ENCODE results near the gene IDH3A.

The IDH3A gene

DNA sequence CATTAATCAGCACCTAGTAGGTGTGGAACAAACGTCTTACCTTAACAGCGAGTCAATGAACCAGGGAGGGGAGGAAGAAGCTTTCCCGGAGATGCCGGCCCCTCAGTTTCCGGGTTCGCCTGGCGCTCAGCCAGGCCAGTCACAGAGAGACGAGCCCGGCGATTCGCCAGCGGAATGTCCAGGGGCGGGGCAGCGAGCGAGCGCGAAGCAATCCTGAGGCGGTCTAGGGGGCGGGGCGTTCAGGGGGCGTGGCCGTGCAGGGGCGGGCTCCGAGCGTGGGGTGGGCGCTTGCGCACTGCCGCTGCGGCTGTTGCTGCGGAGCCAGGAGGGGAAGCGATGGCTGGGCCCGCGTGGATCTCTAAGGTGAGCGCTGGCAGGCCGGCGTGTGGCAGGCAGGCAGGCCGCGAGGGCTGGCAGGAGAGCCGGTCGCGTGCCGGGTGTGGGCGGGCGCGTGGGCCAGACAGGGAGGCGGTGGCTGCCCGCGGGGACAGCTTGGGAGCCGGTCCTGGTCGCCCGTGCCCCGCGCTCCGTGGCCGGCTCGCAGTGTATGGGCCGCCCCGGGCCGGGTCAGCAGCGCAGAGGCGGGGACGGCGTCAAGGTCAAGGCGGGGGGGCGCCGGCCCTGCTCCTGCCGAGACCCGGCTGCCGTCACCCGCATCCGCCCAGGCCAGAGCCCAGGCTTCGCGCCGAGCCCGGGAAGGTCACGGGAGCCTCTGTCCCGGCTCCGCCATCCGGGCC, at the start of gene IDH3A:
Gene IDH3A, plus strand, starts transcription at position 295 of the 737 bp plus-strand sequence. Its CDS starts 42 bp downstream, at position 337.
- peak; percentile 95 to 99 (median 98) for DNase-seq

DNA sequence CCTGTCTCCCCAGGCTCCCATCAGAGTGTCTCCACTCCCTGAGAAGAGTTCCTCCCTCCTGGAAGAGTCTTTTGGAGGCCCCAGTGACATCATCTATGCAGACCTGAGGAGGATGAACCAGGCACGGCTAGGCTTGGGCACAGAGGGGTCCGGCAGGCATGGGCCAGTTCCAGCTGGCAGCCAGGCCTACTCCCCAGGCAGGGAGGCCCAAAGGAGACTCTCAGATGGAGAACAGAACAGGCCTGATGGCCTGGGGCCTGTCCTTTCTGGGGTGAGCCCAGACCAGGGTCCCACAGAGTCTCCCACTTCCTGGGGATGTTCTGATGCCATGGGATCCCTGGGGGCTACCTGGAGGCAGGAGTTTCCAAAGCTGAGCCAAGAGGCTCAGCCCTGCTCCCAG, 48.3 kb upstream of the IDH3A start:
- DNase-seq, result no peak

- no peak for DNase-seq
These were observed 47.6 kb upstream of the IDH3A start for GRCh38 chr15:78101423-78102105.

GRCh38 chr15:78102211-78102610, 47.0 kb upstream of the IDH3A start:
- DNase-seq, result no peak

DNA sequence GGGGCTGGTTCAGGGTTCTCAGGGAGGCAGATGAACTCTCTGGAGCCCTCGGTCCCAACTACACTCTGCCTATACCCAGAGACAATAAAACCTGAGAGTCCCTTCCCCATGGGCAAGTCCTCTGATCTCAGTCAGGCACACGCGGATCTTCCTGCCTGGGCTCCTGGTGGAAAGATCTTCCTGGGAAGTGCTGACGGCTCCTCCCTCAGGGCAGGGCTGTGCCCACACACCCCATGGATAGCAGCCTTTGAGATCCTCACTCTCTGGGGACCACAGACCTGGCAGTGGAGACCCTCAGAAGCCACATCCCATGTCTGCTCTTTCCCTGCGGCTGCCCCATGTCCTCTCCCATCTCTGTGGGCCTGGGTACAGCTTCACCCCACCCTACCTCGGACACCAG, 46.4 kb upstream of the IDH3A start:
- DNase-seq, result no peak

DNA sequence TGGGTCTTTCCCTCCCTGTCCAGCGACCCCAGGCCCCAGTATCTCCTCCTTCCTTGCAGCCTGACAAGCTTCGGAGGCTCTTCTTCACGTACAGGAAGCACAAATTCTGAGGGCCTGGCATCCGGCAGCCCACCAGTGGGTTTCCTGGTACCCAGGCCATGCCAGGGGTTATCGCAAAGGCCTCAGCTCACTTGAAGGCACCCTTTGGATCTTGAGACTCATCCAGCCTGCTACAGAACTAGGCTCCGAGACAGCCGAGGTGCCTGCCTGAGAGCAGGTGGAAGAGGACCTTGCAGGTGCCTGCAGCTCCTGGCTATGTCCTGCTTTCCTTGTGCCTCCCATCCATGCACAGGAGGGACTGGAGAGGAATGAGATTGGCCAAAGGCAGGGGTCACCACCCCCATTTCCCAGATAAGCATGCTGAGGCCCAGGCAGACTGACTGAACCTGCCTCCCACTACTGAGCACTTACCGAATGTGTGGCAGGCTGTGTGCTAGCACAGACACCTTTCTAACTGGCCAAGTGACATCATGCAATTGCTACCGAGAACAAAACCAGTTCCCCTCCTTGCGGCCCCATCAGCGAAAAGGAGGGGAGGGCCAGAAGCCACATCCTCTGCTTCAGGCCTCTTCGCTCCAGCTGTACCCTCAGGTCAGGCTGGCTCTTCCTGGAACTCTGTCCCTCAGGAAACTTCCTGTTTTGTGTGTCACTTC, 45.6 kb upstream of the IDH3A start:
- DNase-seq, result no peak

GRCh38 chr15:78104119-78104479, 45.1 kb upstream of the IDH3A start:
- DNase-seq, result no peak

GRCh38 chr15:78104566-78105475, 44.3 kb upstream of the IDH3A start:
- no peak for DNase-seq

- no peak for DNase-seq
These were observed 43.5 kb upstream of the IDH3A start for GRCh38 chr15:78105476-78106241.

DNA sequence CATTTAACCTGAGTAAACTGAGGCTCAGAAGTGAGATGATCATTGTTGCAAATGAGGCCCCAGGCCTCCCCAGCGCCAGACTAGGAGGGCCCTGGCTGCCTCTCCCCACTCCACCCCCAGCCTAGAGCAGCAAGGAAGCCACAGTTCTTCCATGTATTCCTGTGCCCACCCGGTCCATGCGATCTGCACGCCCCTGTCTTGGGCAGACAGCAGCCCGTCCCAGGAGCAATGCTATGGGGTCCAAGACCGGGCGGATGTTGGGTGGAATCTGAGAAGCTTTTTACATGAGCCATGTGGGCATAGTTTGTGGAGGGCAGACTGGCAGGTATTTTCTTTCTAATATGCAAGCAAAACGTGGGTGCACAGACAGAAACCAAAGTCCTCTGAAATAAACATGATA, 41.7 kb upstream of the IDH3A start:
- no peak for DNase-seq

GRCh38 chr15:78108300-78109084, 40.7 kb upstream of the IDH3A start:
- peak; percentile 45 to 90 (median 72) for DNase-seq

DNA sequence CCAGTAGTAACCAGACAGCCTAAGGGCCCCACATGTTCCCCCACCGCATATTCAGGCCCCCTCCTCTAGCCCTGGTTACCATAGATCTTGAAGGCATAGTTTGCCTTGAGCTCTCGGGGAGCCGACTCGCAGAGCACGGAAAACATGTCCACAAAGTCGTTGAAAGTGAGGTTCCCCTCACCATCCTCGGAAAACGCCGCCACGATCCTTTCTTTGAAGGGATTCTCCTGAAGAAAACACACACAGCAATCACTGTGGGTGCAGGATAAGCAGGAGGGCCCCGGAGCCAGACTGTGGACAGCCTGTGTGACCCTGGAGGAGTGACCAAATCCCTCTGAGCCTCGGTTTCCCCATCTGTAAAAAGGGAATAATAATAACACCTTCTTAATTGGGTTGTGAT, 40.0 kb upstream of the IDH3A start:
- DNase-seq, result no peak

DNA sequence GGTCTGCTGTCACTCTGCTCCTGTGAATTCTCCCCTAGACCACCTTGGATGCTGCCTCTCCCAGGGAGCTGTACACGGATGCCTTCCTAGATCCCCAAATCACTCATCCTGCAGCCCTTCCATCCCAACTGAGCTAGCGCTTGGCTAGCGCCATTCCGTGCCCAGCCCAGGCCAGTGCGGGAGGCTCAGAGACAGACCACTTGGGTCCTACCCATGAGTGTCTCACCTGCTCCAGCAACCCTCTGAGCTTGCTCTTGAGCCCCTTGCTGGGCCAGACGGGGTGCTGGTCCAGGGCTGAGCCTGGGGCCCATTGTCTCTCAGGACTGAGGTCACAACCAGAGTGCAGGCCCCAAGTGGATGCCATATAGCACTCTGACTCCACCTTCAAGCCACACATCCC, 39.1 kb upstream of the IDH3A start:
- no peak for DNase-seq

GRCh38 chr15:78110916-78111475, 38.2 kb upstream of the IDH3A start:
- DNase-seq, result no peak

- DNase-seq, result no peak
These were observed 37.4 kb upstream of the IDH3A start for GRCh38 chr15:78111788-78112187.

GRCh38 chr15:78112551-78112950, 36.6 kb upstream of the IDH3A start:
- DNase-seq, result no peak

DNA sequence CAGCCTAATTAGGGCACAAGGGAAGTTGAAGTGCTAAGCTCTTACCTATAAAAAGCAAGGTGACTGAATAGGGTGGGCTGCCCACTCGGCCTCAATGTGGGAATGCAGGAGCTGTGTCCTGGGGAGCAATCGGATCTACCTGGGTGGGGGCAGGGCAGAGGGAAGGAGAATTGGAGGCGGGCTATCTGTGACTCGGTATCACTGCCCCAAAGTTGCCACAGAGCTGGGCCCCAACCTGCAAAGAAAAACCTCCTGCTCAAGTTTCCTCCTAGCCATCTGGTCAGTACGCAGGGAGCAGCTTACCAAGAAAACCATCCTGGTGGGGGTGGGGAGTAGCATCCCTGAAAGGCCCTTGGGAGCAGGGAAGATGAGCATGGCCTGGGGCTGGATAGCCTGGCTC, 28.6 kb upstream of the IDH3A start:
- DNase-seq, result no peak

GRCh38 chr15:78125267-78125666, 23.9 kb upstream of the IDH3A start:
- DNase-seq, result no peak

- DNase-seq, result peak in 1 of 3 experiments; percentile 32
These were observed 21.3 kb upstream of the IDH3A start for GRCh38 chr15:78127882-78128281.

DNA sequence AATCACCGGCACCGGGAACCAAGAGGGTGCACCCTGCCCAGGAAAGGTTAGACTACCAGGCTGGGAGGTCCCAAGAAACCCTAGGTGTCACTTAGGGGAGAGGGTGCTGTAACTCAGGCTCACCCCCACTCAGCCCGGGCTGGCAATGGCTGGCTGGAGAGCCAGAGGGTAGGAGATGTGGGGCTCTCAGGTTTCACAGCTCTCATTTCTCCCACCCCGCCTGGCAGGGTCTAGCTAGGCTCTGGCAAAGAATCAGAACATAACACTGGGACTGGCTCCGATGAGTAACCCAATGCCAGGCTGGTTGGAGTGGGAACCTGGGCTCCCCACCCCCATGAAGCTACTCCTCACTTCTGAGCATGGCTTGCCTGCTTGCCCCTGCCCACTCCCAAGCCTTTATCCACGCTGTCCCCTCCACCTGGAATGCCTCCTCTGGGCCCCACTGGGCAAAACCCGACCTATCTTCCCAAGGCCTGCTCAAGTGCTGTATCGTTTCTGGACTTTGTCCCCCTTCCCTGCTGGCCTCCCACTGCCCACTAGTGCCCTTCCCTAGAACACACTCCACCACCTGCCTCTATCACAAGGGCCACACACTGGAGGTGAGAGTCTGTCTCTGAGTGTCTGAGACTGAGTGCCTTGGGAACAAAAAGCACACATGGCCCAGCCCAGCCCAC, 19.9 kb upstream of the IDH3A start:
- no peak for DNase-seq
